ENCODE results near the gene AFM. TPM values are rescaled to one million over a fixed set of nuclear protein-coding genes. Genes with fewer than 3 reads are reported as not detected.

AFM gene
- total and polyA plus RNA-seq, 2 of the 13 experiments (the other 11 are each of a cell fraction or from before 2014, with no cell fraction given) = 0.13 to 1.8 TPM

DNA sequence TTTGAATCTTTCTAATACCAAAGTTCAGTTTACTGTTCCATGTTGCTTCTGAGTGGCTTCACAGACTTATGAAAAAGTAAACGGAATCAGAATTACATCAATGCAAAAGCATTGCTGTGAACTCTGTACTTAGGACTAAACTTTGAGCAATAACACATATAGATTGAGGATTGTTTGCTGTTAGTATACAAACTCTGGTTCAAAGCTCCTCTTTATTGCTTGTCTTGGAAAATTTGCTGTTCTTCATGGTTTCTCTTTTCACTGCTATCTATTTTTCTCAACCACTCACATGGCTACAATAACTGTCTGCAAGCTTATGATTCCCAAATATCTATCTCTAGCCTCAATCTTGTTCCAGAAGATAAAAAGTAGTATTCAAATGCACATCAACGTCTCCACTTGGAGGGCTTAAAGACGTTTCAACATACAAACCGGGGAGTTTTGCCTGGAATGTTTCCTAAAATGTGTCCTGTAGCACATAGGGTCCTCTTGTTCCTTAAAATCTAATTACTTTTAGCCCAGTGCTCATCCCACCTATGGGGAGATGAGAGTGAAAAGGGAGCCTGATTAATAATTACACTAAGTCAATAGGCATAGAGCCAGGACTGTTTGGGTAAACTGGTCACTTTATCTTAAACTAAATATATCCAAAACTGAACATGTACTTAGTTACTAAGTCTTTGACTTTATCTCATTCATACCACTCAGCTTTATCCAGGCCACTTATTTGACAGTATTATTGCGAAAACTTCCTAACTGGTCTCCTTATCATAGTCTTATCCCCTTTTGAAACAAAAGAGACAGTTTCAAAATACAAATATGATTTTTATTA is 49.2 kb upstream of the AFM start (continued):
- TF ChIP-seq, protein P1, sequence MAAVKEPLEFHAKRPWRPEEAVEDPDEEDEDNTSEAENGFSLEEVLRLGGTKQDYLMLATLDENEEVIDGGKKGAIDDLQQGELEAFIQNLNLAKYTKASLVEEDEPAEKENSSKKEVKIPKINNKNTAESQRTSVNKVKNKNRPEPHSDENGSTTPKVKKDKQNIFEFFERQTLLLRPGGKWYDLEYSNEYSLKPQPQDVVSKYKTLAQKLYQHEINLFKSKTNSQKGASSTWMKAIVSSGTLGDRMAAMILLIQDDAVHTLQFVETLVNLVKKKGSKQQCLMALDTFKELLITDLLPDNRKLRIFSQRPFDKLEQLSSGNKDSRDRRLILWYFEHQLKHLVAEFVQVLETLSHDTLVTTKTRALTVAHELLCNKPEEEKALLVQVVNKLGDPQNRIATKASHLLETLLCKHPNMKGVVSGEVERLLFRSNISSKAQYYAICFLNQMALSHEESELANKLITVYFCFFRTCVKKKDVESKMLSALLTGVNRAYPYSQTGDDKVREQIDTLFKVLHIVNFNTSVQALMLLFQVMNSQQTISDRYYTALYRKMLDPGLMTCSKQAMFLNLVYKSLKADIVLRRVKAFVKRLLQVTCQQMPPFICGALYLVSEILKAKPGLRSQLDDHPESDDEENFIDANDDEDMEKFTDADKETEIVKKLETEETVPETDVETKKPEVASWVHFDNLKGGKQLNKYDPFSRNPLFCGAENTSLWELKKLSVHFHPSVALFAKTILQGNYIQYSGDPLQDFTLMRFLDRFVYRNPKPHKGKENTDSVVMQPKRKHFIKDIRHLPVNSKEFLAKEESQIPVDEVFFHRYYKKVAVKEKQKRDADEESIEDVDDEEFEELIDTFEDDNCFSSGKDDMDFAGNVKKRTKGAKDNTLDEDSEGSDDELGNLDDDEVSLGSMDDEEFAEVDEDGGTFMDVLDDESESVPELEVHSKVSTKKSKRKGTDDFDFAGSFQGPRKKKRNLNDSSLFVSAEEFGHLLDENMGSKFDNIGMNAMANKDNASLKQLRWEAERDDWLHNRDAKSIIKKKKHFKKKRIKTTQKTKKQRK (IDR thresholded peaks at IDR 0.05; ENCODE audit: low read length) = no peak
- TF ChIP-seq LCORL (IDR thresholded peaks at IDR 0.05) (peak; percentile 77; the same call in 1 of the 2 replicates), LCORL (CRISPR knock-in tag; IDR thresholded peaks at IDR 0.05) (no peak)

DNA sequence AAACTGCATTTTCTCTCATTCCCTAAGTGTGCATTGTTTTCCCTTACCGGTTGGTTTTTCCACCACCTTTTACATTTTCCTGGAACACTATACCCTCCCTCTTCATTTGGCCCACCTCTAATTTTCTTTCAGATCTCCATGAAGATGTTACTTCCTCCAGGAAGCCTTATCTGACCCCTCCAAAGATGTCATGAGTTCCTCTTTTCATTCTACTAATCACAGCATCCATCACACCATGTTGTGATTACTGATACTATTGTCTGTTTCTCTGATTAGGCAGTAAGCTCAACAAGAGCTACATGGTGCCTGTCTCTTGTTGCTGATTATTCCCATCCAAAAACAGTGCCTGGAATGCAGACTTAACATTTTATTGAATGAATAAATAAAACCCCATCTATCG is 48.4 kb upstream of the AFM start:
- Histone ChIP-seq H3K36me3 (replicated peaks in 1 of 2; ENCODE audit: control insufficient read depth in 1 of 2, insufficient read depth in 2 of 2, low read length in 2 of 2) (no peaks in the 10 kb centered on the region; a peak in 1 of 5 replicates), H3K4me2 (ENCODE audit: low read depth, low read length) (peak overlapping the region; percentile 80), H3K9ac (ENCODE audit: insufficient read depth, low read depth, low read length) (peak overlapping the region; percentile 79), H3K79me2 (ENCODE audit: insufficient read depth, low read length) (peaks cover 51% of the 10 kb centered on the region), H3K9me3 (ENCODE audit: low read length) (no peaks in the 10 kb centered on the region), H3K27ac (ENCODE audit: extremely low read length, insufficient read depth, low read length) (peak overlapping the region; percentile 98), H3K4me3 (replicated peaks in 1 of 3; ENCODE audit: insufficient read depth in 1 of 3, low read depth in 2 of 3, low read length in 3 of 3) (peak overlapping the region; percentile 4 to 49 (median 25); a peak in 5 of 6 replicates), H3K4me1 (ENCODE audit: insufficient read depth, low read length) (peaks cover 92% of the 10 kb centered on the region), H4K20me1 (ENCODE audit: insufficient read depth, low read length) (no peaks in the 10 kb centered on the region), H2AFZ (ENCODE audit: low read length) (no peak overlapping the region), H3K27me3 (ENCODE audit: control insufficient read depth in 1 of 2, insufficient read depth in 2 of 2, low read length in 2 of 2) (no peaks in the 10 kb centered on the region)
- intact Hi-C loops (cut with micrococcal nuclease; ENCODE audit: unreplicated experiment) = loop anchor here (5.0 to 10.0 kb wide), 3 partner anchors 36 to 178 kb away; partner anchors contain the start of gene ANKRD17
- FAIRE-seq = no peak
- TF ChIP-seq RBM22 (optimal IDR thresholded peaks at IDR 0.05; ENCODE audit: low read length) (peak; percentile 45), ZSCAN20 (CRISPR knock-in tag; IDR thresholded peaks at IDR 0.05; ENCODE audit: borderline replicate concordance) (no peak), ATF1 (CRISPR knock-in tag; IDR thresholded peaks at IDR 0.05) (0 out of 2 replicates have a peak, but pooled peaks have one; percentile 7)
- 33% methylated on average over 2 of the region's 2 CpGs for WGBS (ENCODE audit: low lambda C conversion rate)
- no TSS peak for BruUV-seq (replicated peaks)
- ATAC-seq = no peak
- DNase-seq (ENCODE audit: low spot score) = no peak
- in situ Hi-C loops (cut with HindIII; ENCODE audit: extremely low pct_ligation_motif_present, low pct_unique_long_range_greater_than_20kb) = no loop called here
- CTCF ChIA-PET (ENCODE audit: low intra/inter-chr PET ratio, low total read pairs) = interaction anchor here (1.7 to 2.4 kb wide), 2 partner anchors 13 to 91 kb away, joined by 5 to 6 read pairs; no protein-coding TSS in a partner anchor
- POLR2A ChIA-PET = interaction anchor here (1.4 to 6.3 kb wide), 10 partner anchors 10 to 88 kb away, joined by 3 to 85 read pairs (median 18); partner anchors contain the start of gene ALB
